GM12878 (cell line): Measurements from ENCODE around the gene GPN2. TPM values are rescaled to one million over a fixed set of nuclear protein-coding genes. Genes with fewer than 3 reads are reported as not detected.

Experiments
- ATAC-seq: fragments of 200-7000 bp; cut with Tn5 transposase; 3 replicates; pipeline ENCODE4 v1.9.1; 2020; ENCODE audit warnings: mild to moderate bottlenecking, moderate library complexity
- BruUV-seq: library from RNA; stranded (reverse); fragments of 400-500 nt; replicated peaks from 2 replicates; lab custom pipeline; 2021; lab: Mats Ljungman, UMichigan
- CTCF ChIA-PET: fragments of 300-600 bp; sonication (Branson Sonifier 250); formaldehyde crosslinking; extraction: SDS; loops from one replicate; lab custom pipeline; 2021; ENCODE audit warnings: inconsistent platforms; lab: Yijun Ruan, JAX
- POLR2A ChIA-PET: fragments of 350-600 bp; formaldehyde crosslinking; extraction: SDS; loops from one replicate; lab custom pipeline; 2021; ENCODE audit warnings: inconsistent platforms; lab: Charles Lee
- RAD21 ChIA-PET: fragments of 300-600 bp; sonication (Branson Sonifier 250); formaldehyde crosslinking; loops from one replicate; lab custom pipeline; 2023; ENCODE audit warnings: antibody characterized with exemption; ENCODE audit not compliant: unreplicated experiment; lab: Charles Lee
- SMC1A ChIA-PET: fragments of 300-600 bp; sonication (Branson Sonifier 250); formaldehyde crosslinking; loops from one replicate; lab custom pipeline; 2023; ENCODE audit not compliant: unreplicated experiment, uncharacterized antibody; lab: Charles Lee
- DNase-seq: peaks from one replicate; pipeline ENCODE4 v3.0.0-alpha.2; 2011; ENCODE audit warnings: low read depth, low spot score
- FAIRE-seq: peaks from 3 replicates; lab custom pipeline; 2011; peaks lifted over from hg19 to GRCh38; lab: Jason Lieb, UNC
- H2AFZ ChIP-seq: 2 replicates; pipeline ENCODE4 v1.6.0; 2011; ENCODE audit warnings: low read depth, low read length, control low read depth; ENCODE audit not compliant: control insufficient read depth
- H3K27ac ChIP-seq: 2 replicates; pipeline ENCODE4 v1.5.1; 2011; ENCODE audit warnings: control low read depth; ENCODE audit not compliant: control insufficient read depth, insufficient read depth
- H3K27me3 ChIP-seq, 2 experiments: replicated peaks in 1 of 2; 2 replicates each; pipeline versions ENCODE4 v1.6.0 to v1.6.1; 2011; ENCODE audit warnings: low read length in 1 of 2; ENCODE audit not compliant: control insufficient read depth in 2 of 2, insufficient read depth in 2 of 2
- H3K36me3 ChIP-seq, 2 experiments: 2 replicates each; pipeline ENCODE4 v1.5.1; 2011; ENCODE audit warnings: low read length in 1 of 2; ENCODE audit not compliant: control insufficient read depth in 2 of 2, insufficient read depth in 2 of 2
- H3K4me1 ChIP-seq: 2 replicates; pipeline ENCODE4 v1.6.1; 2011; ENCODE audit warnings: mild to moderate bottlenecking, low read length, moderate library complexity, mixed read lengths; ENCODE audit not compliant: control insufficient read depth, insufficient read depth
- H3K4me2 ChIP-seq: 2 replicates; pipeline ENCODE4 v1.6.0; 2011; ENCODE audit warnings: control low read depth; ENCODE audit not compliant: control insufficient read depth, insufficient read depth
- H3K4me3 ChIP-seq: fragments of 200-600 bp; sonication (generic); 2 replicates; pipeline ENCODE4 v1.5.1; 2016
- H3K79me2 ChIP-seq: 2 replicates; pipeline ENCODE4 v1.6.0; 2011; ENCODE audit warnings: low read length; ENCODE audit not compliant: control insufficient read depth, insufficient read depth
- H3K9ac ChIP-seq: 2 replicates; pipeline ENCODE4 v1.8.0; 2011; ENCODE audit warnings: low read length, control low read depth, mixed read lengths; ENCODE audit not compliant: control insufficient read depth, insufficient read depth
- H3K9me3 ChIP-seq: replicated peaks from 3 replicates; pipeline ENCODE4 v1.5.1; 2011; ENCODE audit warnings: mild to moderate bottlenecking, low read length; ENCODE audit not compliant: control insufficient read depth, insufficient read depth
- H4K20me1 ChIP-seq: 2 replicates; pipeline ENCODE4 v1.6.0; 2011; ENCODE audit not compliant: control insufficient read depth, insufficient read depth
- IKZF1 ChIP-seq: fragments of 450-650 bp; conservative IDR thresholded peaks from 2 replicates; pipeline ENCODE4 v1.6.1; 2017; ENCODE audit warnings: antibody characterized with exemption, mild to moderate bottlenecking
- NFXL1 ChIP-seq: fragments of 450-650 bp; IDR thresholded peaks from 2 replicates; pipeline ENCODE4 v1.6.1; 2017; ENCODE audit warnings: antibody characterized with exemption, mild to moderate bottlenecking, borderline replicate concordance
- NFYB ChIP-seq: IDR thresholded peaks from 2 replicates; pipeline ENCODE4 v1.6.1; 2011; ENCODE audit warnings: low read depth, mild to moderate bottlenecking, low read length, improper control_type of control experiment, moderate library complexity; ENCODE audit not compliant: insufficient read depth
- PAX5 ChIP-seq: IDR thresholded peaks from 2 replicates; pipeline ENCODE4 v1.6.1; 2011; ENCODE audit warnings: low read depth, low read length, borderline replicate concordance
- POLR2A ChIP-seq: IDR thresholded peaks from 2 replicates; pipeline ENCODE4 v1.6.1; 2011; ENCODE audit warnings: low read depth, mild to moderate bottlenecking, low read length
- TBL1XR1 ChIP-seq: IDR thresholded peaks from 2 replicates; pipeline ENCODE4 v1.6.1; 2012; ENCODE audit warnings: low read depth, low read length, improper control_type of control experiment
- WGBS: methylation state at CpG from one replicate; pipeline ENCODE4 v1.1.6; 2016; ENCODE audit warnings: low lambda C conversion rate; ENCODE audit not compliant: insufficient replicate concordance, insufficient coverage; ENCODE audit errors: missing lambda C conversion rate; 5-methylcytosine and 5-hydroxymethylcytosine counted together
- in situ Hi-C: fragments of 300-500 bp; cut with MboI; formaldehyde crosslinking; loops from 9 replicates; pipeline ENCODE4 v1.14.3; 2018; ENCODE audit warnings: mixed read lengths
- intact Hi-C: fragments of 100-400 bp; cut with micrococcal nuclease; formaldehyde crosslinking; loops from one replicate; pipeline ENCODE4 v1.14.2; 2022; ENCODE audit not compliant: unreplicated experiment
- polyA plus RNA-seq, 11 experiments: library from polyadenylated mRNA; depleted of rRNA in 4 of 11; unstranded in 6 of 11; stranded (reverse) in 5 of 11; fragments of >200 nt; fragmentation: Nextera tagmentation in 4 of 11; fragmentation: Illumina TruSeq in 1 of 11; extraction: Ambion mirVana in 4 of 11; extraction: Trizol in 1 of 11; gene quantifications; 1 replicate in 1 of 11; 2 replicates in 10 of 11; pipeline versions ENCODE4 v1.2.1 to v1.2.3, GENCODE V29; 2011 to 2016; ENCODE audit warnings: inconsistent platforms in 2 of 11, missing spikeins in 2 of 11, low read depth in 1 of 11
- total RNA-seq, 4 experiments: library from RNA; depleted of rRNA in 3 of 4; stranded (reverse); fragments of >200 nt in 3 of 4; fragmentation: Illumina TruSeq in 1 of 4; extraction: Trizol in 1 of 4; gene quantifications; 2 replicates each; pipeline versions ENCODE4 v1.2.1 to v1.2.3, GENCODE V29; 2013 to 2021

GPN2 gene
- total and polyA plus RNA-seq, 10 of the 15 experiments (the other 5 are each of a cell fraction or from before 2014, with no cell fraction given), result 8.3 to 61.4 (median 23.3) TPM

DNA sequence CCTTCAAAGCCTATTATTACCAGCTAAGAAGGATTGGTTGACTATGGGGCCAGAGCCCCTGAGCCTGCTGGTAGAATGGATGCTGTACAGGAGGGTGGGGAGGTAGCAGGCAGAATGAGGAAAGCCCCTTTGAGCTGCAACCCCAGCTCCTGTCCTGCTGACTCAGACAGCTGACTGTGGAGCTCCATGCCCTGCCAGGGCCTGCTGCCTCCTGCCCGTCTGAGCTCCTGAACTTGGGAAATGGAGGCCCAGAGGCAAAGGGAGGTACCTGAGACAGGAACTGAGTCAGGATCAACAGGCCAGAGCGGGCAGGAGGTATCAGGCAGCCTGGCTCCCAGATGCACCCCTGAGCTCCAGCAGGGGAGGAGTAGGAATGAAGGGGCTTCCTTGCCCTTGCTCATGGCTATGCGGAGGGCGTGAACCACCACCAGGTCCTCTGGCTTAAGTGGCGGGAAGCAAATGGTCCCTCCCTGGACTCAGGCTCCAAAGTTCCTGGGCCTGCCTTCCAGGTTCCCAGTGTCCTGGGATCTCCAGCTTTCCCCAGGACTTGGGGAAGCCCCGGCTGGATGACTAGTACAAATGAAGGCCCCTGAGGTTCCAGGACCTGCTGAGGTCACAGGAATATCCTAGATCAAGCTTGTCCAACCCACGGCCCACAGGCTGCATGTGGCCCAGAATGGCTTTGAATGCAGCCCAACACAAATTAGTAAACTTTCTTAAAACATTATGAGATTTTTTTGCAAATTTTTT is 31.0 kb downstream of the GPN2 start:
- Histone ChIP-seq H2AFZ (no peak overlapping the region), H3K27ac (no peak overlapping the region), H3K79me2 (no peaks in the 10 kb centered on the region; the same call in 1 of the 2 replicates), H3K4me3 (no peak overlapping the region), H3K36me3 (peaks cover 6 to 9% of the 10 kb centered on the region in 2 experiments; a peak in 3 of 4 replicates), H3K9me3 (no peaks in the 10 kb centered on the region), H3K4me1 (peaks cover 14% of the 10 kb centered on the region), H3K4me2 (no peak overlapping the region), H4K20me1 (no peaks in the 10 kb centered on the region), H3K9ac (no peak overlapping the region), H3K27me3 (no peaks in the 10 kb centered on the region)
- in situ Hi-C loops, result no loop called here
- ChIA-PET CTCF (interaction anchor here (0.9 to 5.9 kb wide), 17 partner anchors 10 to 351 kb away, joined by 3 to 25 read pairs (median 4); no protein-coding TSS in a partner anchor), SMC1A (interaction anchor here (0.6 to 2.5 kb wide), 7 partner anchors 19 to 338 kb away, joined by 3 to 9 read pairs (median 3); no protein-coding TSS in a partner anchor), RAD21 (interaction anchor here (1.5 to 2.7 kb wide), 4 partner anchors 10 to 47 kb away, joined by 4 to 8 read pairs (median 6); no protein-coding TSS in a partner anchor), POLR2A (interaction anchor here (0.5 to 1.9 kb wide), 8 partner anchors 8 to 333 kb away, joined by 3 to 6 read pairs (median 4); no protein-coding TSS in a partner anchor)
- FAIRE-seq (no peak), ATAC-seq (peak; percentile 23; the same call in 1 of the 3 replicates), DNase-seq (no peak)
- intact Hi-C loops, result no loop called here
- no TSS peak for BruUV-seq
- WGBS, result 89% methylated on average over 7 of the region's 7 CpGs
- no peak for TF ChIP-seq NFXL1
- no peak for TF ChIP-seq NFYB
- no peak for TF ChIP-seq PAX5

DNA sequence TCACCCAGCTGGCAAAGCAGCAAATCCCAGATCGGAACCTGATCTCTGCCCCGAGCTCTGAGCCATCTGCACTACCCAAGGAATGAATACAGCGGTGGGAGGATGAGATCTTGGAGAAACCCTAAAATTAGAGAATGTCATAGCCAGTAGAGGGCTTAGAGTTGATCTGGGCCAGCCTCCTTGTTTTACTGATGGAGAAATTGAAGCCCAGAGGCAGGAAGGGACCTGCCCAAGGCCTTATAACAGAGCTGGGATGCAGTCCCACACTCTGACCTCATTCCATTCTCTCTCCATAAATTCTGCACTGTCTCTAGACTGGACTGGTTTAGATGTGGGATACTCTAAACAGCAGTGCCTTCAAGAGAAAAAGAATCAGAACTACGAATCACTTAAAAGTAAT is 31.9 kb downstream of the GPN2 start:
- no peaks in the 10 kb centered on the region for H4K20me1 ChIP-seq
- no peak overlapping the region for H3K4me2 ChIP-seq
- no peak overlapping the region for H3K27ac ChIP-seq
- intact Hi-C loops, result no loop called here
- ChIA-PET CTCF (interaction anchor here (0.7 to 5.9 kb wide), 14 partner anchors 16 to 352 kb away, joined by 3 to 25 read pairs (median 4); no protein-coding TSS in a partner anchor), RAD21 (interaction anchor here (0.5 to 2.7 kb wide), 5 partner anchors 9 to 355 kb away, joined by 3 to 8 read pairs (median 4); no protein-coding TSS in a partner anchor), SMC1A (interaction anchor here (0.8 to 2.5 kb wide), 6 partner anchors 20 to 258 kb away, joined by 3 to 9 read pairs (median 6); no protein-coding TSS in a partner anchor), POLR2A (interaction anchor here (1.6 to 1.9 kb wide), 2 partner anchors 9 to 23 kb away, joined by 4 to 6 read pairs; no protein-coding TSS in a partner anchor)
- ATAC-seq, result no peak
- peaks cover 10 to 16% of the 10 kb centered on the region in 2 experiments for H3K36me3 ChIP-seq
- in situ Hi-C loops, result no loop called here
- no TSS peak for BruUV-seq
- H3K4me3 ChIP-seq, result no peak overlapping the region
- H3K9ac ChIP-seq, result no peak overlapping the region
- WGBS, result 96% methylated on average over 4 of the region's 4 CpGs
- no peaks in the 10 kb centered on the region for H3K9me3 ChIP-seq
- FAIRE-seq, result no peak
- H3K4me1 ChIP-seq, result peaks cover 7% of the 10 kb centered on the region
- TF ChIP-seq POLR2A (0 out of 2 replicates have a peak, but pooled peaks have one; percentile 13), TBL1XR1 (no peak), IKZF1 (no peak)
- no peaks in the 10 kb centered on the region for H3K27me3 ChIP-seq
- H3K79me2 ChIP-seq, result no peaks in the 10 kb centered on the region
- H2AFZ ChIP-seq, result no peak overlapping the region
- DNase-seq, result no peak
